ENCODE measurements around the gene CDK17. TPM values are rescaled to one million over a fixed set of nuclear protein-coding genes. Genes with fewer than 3 reads are reported as not detected.
A peak's percentile ranks its signal among the peaks of the same experiment; 100 is the strongest.
"Not testable (repeated sequence)": the region's sequence is repeated elsewhere in the genome, so short reads cannot be mapped to it uniquely, and the experiment has no call there.

CDK17 gene
- total and polyA plus RNA-seq, 9 donors, result 13.8 to 59.2 (median 30.9) TPM

GRCh38 chr12:96352161-96352835 is 47.9 kb downstream of the CDK17 start:
- TF ChIP-seq EP300 (IDR thresholded peaks at IDR 0.05), result no peak
- WGBS, 3 donors, result 36 to 62% (median 41%) methylated on average over 3 of the region's 3 CpGs
- DNase-seq, result no peak
- Histone ChIP-seq H3K27ac (no peak overlapping the region), H3K27me3 (no peaks in the 10 kb centered on the region), H3K4me1 (ENCODE audit: insufficient read depth) (peaks cover 5% of the 10 kb centered on the region), H3K36me3 (no peaks in the 10 kb centered on the region), H3K4me3 (no peak overlapping the region), H3K9me3 (no peaks in the 10 kb centered on the region)
- intact Hi-C loops (cut with DNase I), result no loop called here

GRCh38 chr12:96350982-96351381 is 49.3 kb downstream of the CDK17 start:
- intact Hi-C loops (cut with DNase I), result no loop called here

GRCh38 chr12:96347130-96347699 is 53.0 kb downstream of the CDK17 start:
- 25 to 41% (median 26%) methylated on average over 5 of the region's 5 CpGs for WGBS, 3 donors
- Histone ChIP-seq H3K4me3 (peak overlapping the region; percentile 12), H3K9me3 (no peaks in the 10 kb centered on the region), H3K4me1 (ENCODE audit: insufficient read depth) (peaks cover 6% of the 10 kb centered on the region), H3K36me3 (no peaks in the 10 kb centered on the region), H3K27ac (peak overlapping the region; percentile 45 to 72), H3K27me3 (no peaks in the 10 kb centered on the region)
- TF ChIP-seq EP300 (IDR thresholded peaks at IDR 0.05), result no peak
- no peak for TF ChIP-seq CTCF (IDR thresholded peaks at IDR 0.05)
- no peak for TF ChIP-seq POLR2A (IDR thresholded peaks at IDR 0.05)
- intact Hi-C loops (cut with DNase I), result no loop called here
- no peak for DNase-seq

More at GRCh38 chr12:96350982-96351381, 49.3 kb downstream of the CDK17 start:
- no peak overlapping the region for H3K4me3 ChIP-seq
- no peak for DNase-seq
- H3K9me3 ChIP-seq, result no peaks in the 10 kb centered on the region
- 95 to 100% (median 99%) methylated on average over 1 of the region's 1 CpG for WGBS, 3 donors
- H3K27me3 ChIP-seq, result no peaks in the 10 kb centered on the region
- H3K27ac ChIP-seq, result no peak overlapping the region
- no peaks in the 10 kb centered on the region for H3K36me3 ChIP-seq
- H3K4me1 ChIP-seq (ENCODE audit: insufficient read depth), result peaks cover 8% of the 10 kb centered on the region
- TF ChIP-seq EP300 (IDR thresholded peaks at IDR 0.05) (no peak), POLR2A (IDR thresholded peaks at IDR 0.05) (no peak), CTCF (IDR thresholded peaks at IDR 0.05) (no peak)

- WGBS, 3 donors, result 5 to 23% (median 7%) methylated on average over 4 of the region's 4 CpGs
- H3K27me3 ChIP-seq; DNase-seq; H3K36me3 ChIP-seq; H3K4me1 ChIP-seq (ENCODE audit: insufficient read depth); H3K9me3 ChIP-seq; intact Hi-C loops (cut with DNase I): not testable (repeated sequence)
- peak overlapping the region; percentile 12 for H3K4me3 ChIP-seq
- H3K27ac ChIP-seq, result peak overlapping the region in 1 of 2 donors; percentile 72
Measured at GRCh38 chr12:96346716-96347115, 53.5 kb downstream of the CDK17 start.

GRCh38 chr12:96344124-96344695 is 56.0 kb downstream of the CDK17 start:
- no peak for DNase-seq
- intact Hi-C loops (cut with DNase I), result loop anchor here in 1 of 4 donors (5.0 kb wide), 1 partner anchor 1572 kb away; no protein-coding TSS in a partner anchor
- Histone ChIP-seq H3K27ac (no peak overlapping the region), H3K4me3 (no peak overlapping the region), H3K27me3 (no peaks in the 10 kb centered on the region), H3K36me3 (no peaks in the 10 kb centered on the region), H3K9me3 (no peaks in the 10 kb centered on the region), H3K4me1 (ENCODE audit: insufficient read depth) (peaks cover 3% of the 10 kb centered on the region)
- 65 to 83% (median 82%) methylated on average over 3 of the region's 3 CpGs for WGBS, 3 donors
- TF ChIP-seq EP300 (IDR thresholded peaks at IDR 0.05) (no peak), POLR2A (IDR thresholded peaks at IDR 0.05) (no peak)
